ENCODE measurements around the gene TMPRSS11A.

TMPRSS11A gene

GRCh38 chr4:67861513-67861912, 101.8 kb downstream of the TMPRSS11A start:
- DNase-seq: no peak

Data from activated CD4-positive, alpha-beta T cell treated with anti-CD3 and anti-CD28 coated beads, Interleukin-2, Interleukin-6, amounts not matched to agents 100 ng/mL and 50 ng/mL, durations not matched to agents 16 hours and 8 hours (primary cell).